Endodermal cell (in vitro differentiated cells): ENCODE data around the gene PALLD. TPM values are rescaled to one million over a fixed set of nuclear protein-coding genes. Genes with fewer than 3 reads are reported as not detected.

Experiments
- DNase-seq: peaks from one replicate; pipeline ENCODE4 v3.0.0-alpha.2; 2017
- H3K27ac ChIP-seq: 2 replicates; pipeline ENCODE4 v1.5.1; 2013; ENCODE audit warnings: mild to moderate bottlenecking, low read depth, low read length, moderate library complexity
- H3K27me3 ChIP-seq: 2 replicates; pipeline ENCODE4 v1.6.1; 2013; ENCODE audit warnings: mild to moderate bottlenecking, low read length, moderate library complexity; ENCODE audit not compliant: insufficient read depth, control insufficient read depth, poor library complexity, severe bottlenecking
- H3K36me3 ChIP-seq: 2 replicates; pipeline ENCODE4 v1.7.0; 2013; ENCODE audit warnings: mild to moderate bottlenecking, low read length, moderate library complexity; ENCODE audit not compliant: control insufficient read depth, insufficient read depth
- H3K4me1 ChIP-seq: one replicate; pipeline ENCODE4 v1.7.0; 2013; ENCODE audit warnings: low read length; ENCODE audit not compliant: control insufficient read depth, insufficient read depth
- H3K4me3 ChIP-seq: 2 replicates; pipeline ENCODE4 v1.5.1; 2013; ENCODE audit warnings: mild to moderate bottlenecking, low read length, moderate library complexity
- H3K9ac ChIP-seq: 2 replicates; pipeline ENCODE4 v1.6.1; 2013; ENCODE audit warnings: mild to moderate bottlenecking, low read length, moderate library complexity; ENCODE audit not compliant: poor library complexity, severe bottlenecking; ENCODE audit errors: extremely low read depth
- H3K9me3 ChIP-seq: 2 replicates; pipeline ENCODE4 v1.6.1; 2013; ENCODE audit warnings: mild to moderate bottlenecking, low read length, moderate library complexity; ENCODE audit not compliant: control insufficient read depth
- H3K27ac Mint-ChIP-seq: 2 replicates; pipeline ENCODE4 v1.8.0; 2020; ENCODE audit warnings: mixed read lengths
- H3K27me3 Mint-ChIP-seq: 2 replicates; pipeline ENCODE4 v1.8.0; 2021; ENCODE audit warnings: mild to moderate bottlenecking, mixed read lengths; ENCODE audit not compliant: insufficient read depth
- H3K36me3 Mint-ChIP-seq: 2 replicates; pipeline ENCODE4 v1.8.0; 2020; ENCODE audit warnings: low read depth, mixed read lengths
- H3K4me1 Mint-ChIP-seq: 2 replicates; pipeline ENCODE4 v1.8.0; 2020; ENCODE audit warnings: mixed read lengths
- H3K4me3 Mint-ChIP-seq: 2 replicates; pipeline ENCODE4 v1.8.0; 2020; ENCODE audit warnings: mild to moderate bottlenecking, moderate library complexity, mixed read lengths
- H3K9me3 Mint-ChIP-seq: 2 replicates; pipeline ENCODE4 v1.8.0; 2020; ENCODE audit warnings: mild to moderate bottlenecking, mixed read lengths
- CTCF ChIP-seq: fragments of 200-600 bp; sonication (generic); conservative IDR thresholded peaks from 2 replicates; pipeline ENCODE4 v1.5.0; 2021; ENCODE audit warnings: antibody characterized with exemption, mild to moderate bottlenecking
- WGBS, 2 experiments: methylation state at CpG; one replicate each; pipeline versions ENCODE4 v1.1.5 to v1.1.7; 2013; ENCODE audit warnings: missing lambda C conversion rate in 2 of 2, mixed read lengths in 1 of 2; ENCODE audit not compliant: insufficient coverage in 1 of 2, insufficient read length in 1 of 2; 5-methylcytosine and 5-hydroxymethylcytosine counted together
- total RNA-seq, 2 donors: library from RNA; stranded (reverse); fragmentation: NEBNext Ultra II Directional in 1 of 2; extraction: Animal tissue kit (Norgen Biotek cat#: 25700) in 1 of 2; gene quantifications; 2 replicates in 1 of 2; 3 replicates in 1 of 2; pipeline ENCODE4 v1.2.1, GENCODE V29; 2021

Gene PALLD
- total RNA-seq, 2 donors from 2014 or later, result 51.8 to 86.7 TPM

GRCh38 chr4:168555437-168555836 lies 58.6 kb downstream of the PALLD start:
- Mint-ChIP-seq H3K4me1 (peaks cover 21% of the 10 kb centered on the region), H3K9me3 (no peaks in the 10 kb centered on the region), H3K27me3 (no peaks in the 10 kb centered on the region), H3K36me3 (no peaks in the 10 kb centered on the region), H3K4me3 (no peak overlapping the region), H3K27ac (no peak overlapping the region)
- peaks cover 5% of the 10 kb centered on the region for H3K4me1 ChIP-seq
- no peak overlapping the region for H3K9ac ChIP-seq
- peak; percentile 25 for TF ChIP-seq CTCF
- no peaks in the 10 kb centered on the region for H3K27me3 ChIP-seq
- 95 to 100% methylated on average over 2 to 5 of the region's 5 CpGs for WGBS, 2 experiments
- no peak overlapping the region for H3K27ac ChIP-seq
- no peaks in the 10 kb centered on the region for H3K36me3 ChIP-seq
- H3K9me3 ChIP-seq, result no peaks in the 10 kb centered on the region
- DNase-seq, result no peak
- no peak overlapping the region for H3K4me3 ChIP-seq

DNA sequence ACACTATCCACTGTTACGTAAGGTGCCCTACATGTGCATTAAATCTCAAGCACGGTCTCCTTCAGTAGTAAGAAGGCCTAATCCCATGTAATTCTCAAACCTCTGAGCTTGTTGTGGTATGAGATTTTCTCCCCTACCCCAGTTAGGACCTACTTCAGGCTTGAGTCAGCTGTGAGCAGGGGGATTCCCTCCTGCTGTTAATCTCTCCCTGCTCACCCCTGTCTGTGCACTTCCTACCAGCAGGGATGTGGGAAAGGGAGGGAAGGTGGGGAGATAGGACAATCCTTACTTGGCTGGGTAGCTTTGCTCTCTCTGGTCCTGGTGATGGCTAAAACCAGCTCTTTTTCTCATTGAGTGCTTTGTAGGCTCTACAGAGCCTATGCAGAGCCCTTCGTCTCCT lies 60.8 kb downstream of the PALLD start:
- H3K9me3 ChIP-seq, result no peaks in the 10 kb centered on the region
- no peaks in the 10 kb centered on the region for H3K36me3 ChIP-seq
- Mint-ChIP-seq H3K9me3 (no peaks in the 10 kb centered on the region), H3K36me3 (no peaks in the 10 kb centered on the region), H3K4me3 (no peak overlapping the region), H3K27me3 (no peaks in the 10 kb centered on the region), H3K4me1 (peaks cover 28% of the 10 kb centered on the region), H3K27ac (no peak overlapping the region)
- no peaks in the 10 kb centered on the region for H3K27me3 ChIP-seq
- no peak overlapping the region for H3K9ac ChIP-seq
- 96% methylated on average over 3 of the region's 3 CpGs for WGBS, 2 experiments
- H3K4me3 ChIP-seq, result no peak overlapping the region
- no peak overlapping the region for H3K27ac ChIP-seq
- DNase-seq, result no peak
- peaks cover 5% of the 10 kb centered on the region for H3K4me1 ChIP-seq
- TF ChIP-seq CTCF, result no peak

DNA sequence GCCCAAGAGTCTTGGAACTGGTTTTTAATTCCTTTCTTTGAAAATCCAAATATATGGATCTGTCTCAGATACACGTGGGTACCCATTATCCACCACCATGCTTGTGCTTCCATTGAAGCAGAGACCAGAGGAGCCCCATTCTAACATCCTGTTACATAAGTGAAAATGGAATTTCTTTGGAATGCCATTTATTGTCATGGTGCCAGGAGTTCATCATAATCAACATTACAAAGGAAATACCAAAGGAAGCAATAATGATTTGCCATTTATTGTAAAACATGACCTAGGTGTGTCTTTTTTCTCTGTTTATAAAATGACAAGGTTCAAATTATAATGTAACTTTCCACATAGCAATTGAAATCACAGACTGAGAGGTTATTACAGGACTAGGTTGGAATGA lies 61.7 kb downstream of the PALLD start:
- no peak overlapping the region for H3K4me3 Mint-ChIP-seq
- H3K36me3 Mint-ChIP-seq, result no peaks in the 10 kb centered on the region
- Histone ChIP-seq H3K36me3 (no peaks in the 10 kb centered on the region), H3K27ac (no peak overlapping the region), H3K9me3 (no peaks in the 10 kb centered on the region), H3K27me3 (no peaks in the 10 kb centered on the region), H3K9ac (no peak overlapping the region), H3K4me3 (no peak overlapping the region), H3K4me1 (peaks cover 5% of the 10 kb centered on the region)
- DNase-seq, result no peak
- WGBS, 2 experiments, result 61% methylated on average over 1 of the region's 1 CpG; no CpG with 5 or more reads in 1 of the 2 experiments
- no peak for TF ChIP-seq CTCF
- H3K27ac Mint-ChIP-seq, result no peak overlapping the region
- no peaks in the 10 kb centered on the region for H3K9me3 Mint-ChIP-seq
- peaks cover 32% of the 10 kb centered on the region for H3K4me1 Mint-ChIP-seq
- no peaks in the 10 kb centered on the region for H3K27me3 Mint-ChIP-seq
